ENCODE data around the gene PRADC1.

DNA sequence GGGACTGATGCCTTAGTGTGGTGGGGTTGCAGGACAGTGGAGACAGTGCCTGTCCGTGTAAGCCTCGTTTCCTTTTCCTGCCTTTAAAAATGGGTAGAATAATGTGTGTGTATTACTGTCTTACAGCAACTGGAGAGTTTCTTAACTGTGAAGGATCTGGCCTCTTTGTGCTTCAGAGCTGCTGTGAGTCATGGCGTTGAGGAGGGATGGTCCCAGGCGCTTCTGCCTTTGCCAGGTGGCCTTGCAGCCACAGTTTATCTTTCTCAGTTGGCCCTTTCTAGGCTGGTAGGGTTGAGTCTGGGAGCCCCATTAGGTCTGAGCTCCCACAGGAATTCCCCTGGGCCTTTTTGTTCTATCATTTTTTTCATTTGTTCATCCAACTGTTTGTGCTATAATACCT is 9.2 kb downstream of the PRADC1 start:
- TF ChIP-seq, protein P1, sequence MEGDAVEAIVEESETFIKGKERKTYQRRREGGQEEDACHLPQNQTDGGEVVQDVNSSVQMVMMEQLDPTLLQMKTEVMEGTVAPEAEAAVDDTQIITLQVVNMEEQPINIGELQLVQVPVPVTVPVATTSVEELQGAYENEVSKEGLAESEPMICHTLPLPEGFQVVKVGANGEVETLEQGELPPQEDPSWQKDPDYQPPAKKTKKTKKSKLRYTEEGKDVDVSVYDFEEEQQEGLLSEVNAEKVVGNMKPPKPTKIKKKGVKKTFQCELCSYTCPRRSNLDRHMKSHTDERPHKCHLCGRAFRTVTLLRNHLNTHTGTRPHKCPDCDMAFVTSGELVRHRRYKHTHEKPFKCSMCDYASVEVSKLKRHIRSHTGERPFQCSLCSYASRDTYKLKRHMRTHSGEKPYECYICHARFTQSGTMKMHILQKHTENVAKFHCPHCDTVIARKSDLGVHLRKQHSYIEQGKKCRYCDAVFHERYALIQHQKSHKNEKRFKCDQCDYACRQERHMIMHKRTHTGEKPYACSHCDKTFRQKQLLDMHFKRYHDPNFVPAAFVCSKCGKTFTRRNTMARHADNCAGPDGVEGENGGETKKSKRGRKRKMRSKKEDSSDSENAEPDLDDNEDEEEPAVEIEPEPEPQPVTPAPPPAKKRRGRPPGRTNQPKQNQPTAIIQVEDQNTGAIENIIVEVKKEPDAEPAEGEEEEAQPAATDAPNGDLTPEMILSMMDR (IDR thresholded peaks at IDR 0.05): no peak
- TF ChIP-seq POLR2AphosphoS5 (IDR thresholded peaks at IDR 0.05): no peak
- no peak for TF ChIP-seq POLR2A (IDR thresholded peaks at IDR 0.05)

All from breast epithelium (tissue), 3 donors.